HS-5 (cell line): ENCODE results near the gene ELF3.
"Not testable (repeated sequence)": the region's sequence is repeated elsewhere in the genome, so short reads cannot be mapped to it uniquely, and the experiment has no call there.

ENCODE experiments used
- DNase-seq: peaks from one replicate; pipeline ENCODE4 v3.0.0-alpha.2; 2012; ENCODE audit warnings: low read depth

ELF3 gene

DNA sequence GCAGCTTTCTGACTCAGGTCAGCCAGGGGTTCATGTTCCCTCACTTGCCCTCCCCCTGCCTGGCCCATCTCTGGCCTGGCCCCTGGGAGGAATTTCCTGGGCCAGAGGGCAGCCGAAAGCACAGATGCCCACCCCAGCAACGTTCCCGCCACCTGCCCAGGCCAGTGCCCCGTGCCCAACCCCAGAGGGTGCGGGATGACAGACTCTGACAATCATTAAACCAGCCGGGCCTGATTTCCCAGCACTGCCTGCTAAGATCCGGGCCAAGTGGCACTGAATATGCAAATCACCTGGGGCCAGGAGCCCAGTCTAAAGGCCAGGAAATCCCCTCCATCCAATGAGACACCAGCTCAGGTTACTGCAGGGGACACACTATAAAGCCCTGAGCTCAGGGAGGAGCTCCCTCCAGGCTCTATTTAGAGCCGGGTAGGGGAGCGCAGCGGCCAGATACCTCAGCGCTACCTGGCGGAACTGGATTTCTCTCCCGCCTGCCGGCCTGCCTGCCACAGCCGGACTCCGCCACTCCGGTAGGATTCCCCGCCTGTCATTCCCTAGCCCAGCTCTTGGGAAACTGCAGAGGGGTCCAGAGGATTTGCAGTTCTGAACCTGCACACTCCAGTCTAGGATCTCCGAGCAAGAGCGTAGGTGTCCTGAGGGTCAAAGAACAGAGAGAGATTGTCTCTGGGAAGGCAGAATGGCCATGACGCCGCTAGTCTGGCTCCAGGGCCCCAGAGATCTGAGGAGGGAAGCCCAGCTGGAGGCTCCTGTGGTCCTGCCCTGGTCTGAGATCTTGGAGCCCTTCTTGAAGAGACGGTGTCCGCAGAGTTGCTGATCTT is at the start of gene ELF3:
TSS of gene ELF3 (plus strand) at position 408 of the 836 bp plus-strand sequence. CDS start 550 bp downstream, outside the sequence.
- no peak for DNase-seq

DNA sequence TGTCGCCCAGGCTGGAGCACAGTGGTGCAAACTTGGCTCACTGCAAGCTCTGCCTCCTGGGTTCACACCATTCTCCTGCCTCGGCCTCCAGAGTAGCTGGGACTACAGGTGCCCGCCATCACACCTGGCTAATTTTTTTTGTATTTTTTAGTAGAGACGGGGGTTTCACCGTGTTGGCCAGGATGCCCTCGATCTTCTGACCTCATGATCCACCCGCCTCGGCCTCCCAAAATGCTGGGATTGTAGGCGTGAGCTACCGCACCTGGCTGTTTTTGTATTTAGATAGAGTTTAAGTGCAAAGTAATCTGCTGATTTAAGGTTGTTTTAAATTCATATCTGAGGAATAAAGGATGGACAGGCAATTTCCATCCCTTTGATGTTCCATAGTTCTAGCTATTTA is 48.0 kb upstream of the ELF3 start:
- not testable (repeated sequence) for DNase-seq

DNA sequence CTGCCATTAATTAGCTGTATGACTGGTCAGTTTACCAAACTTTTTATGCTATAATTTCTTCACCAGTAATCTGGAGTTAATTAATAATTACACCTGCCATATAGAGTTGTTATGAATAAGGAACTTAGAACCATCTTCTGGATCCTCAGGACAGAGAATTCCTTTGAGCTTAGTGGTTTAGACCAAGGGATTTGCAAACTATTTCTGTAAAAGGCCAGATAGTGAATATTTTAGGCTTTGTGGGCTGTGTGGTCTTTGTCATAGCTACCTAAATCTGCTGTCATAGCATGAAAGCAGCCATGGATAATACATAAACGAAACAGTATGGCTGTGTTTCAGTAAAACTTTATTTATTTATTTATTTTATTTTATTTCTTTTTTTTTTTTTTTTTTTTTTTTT is 46.1 kb upstream of the ELF3 start:
- DNase-seq: no peak

DNA sequence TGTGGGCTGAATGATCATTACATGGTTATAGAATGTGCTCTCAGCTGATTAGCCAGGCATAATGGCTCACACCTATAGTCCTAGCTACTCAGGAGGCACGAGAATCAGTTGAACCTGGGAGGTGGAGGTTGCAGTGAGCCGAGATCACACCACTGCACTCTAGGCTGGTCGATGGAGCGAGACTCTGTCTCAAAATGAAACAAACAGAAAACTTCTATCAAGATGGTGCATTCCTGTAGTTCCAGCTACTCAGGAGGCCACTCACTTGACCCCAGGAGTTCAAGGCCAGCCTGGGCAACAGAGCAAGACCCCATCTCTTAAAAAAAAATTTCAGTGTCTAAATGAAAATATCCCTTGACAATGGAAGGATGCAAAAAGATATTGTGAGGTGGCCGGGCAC is 44.2 kb upstream of the ELF3 start:
- no peak for DNase-seq

DNA sequence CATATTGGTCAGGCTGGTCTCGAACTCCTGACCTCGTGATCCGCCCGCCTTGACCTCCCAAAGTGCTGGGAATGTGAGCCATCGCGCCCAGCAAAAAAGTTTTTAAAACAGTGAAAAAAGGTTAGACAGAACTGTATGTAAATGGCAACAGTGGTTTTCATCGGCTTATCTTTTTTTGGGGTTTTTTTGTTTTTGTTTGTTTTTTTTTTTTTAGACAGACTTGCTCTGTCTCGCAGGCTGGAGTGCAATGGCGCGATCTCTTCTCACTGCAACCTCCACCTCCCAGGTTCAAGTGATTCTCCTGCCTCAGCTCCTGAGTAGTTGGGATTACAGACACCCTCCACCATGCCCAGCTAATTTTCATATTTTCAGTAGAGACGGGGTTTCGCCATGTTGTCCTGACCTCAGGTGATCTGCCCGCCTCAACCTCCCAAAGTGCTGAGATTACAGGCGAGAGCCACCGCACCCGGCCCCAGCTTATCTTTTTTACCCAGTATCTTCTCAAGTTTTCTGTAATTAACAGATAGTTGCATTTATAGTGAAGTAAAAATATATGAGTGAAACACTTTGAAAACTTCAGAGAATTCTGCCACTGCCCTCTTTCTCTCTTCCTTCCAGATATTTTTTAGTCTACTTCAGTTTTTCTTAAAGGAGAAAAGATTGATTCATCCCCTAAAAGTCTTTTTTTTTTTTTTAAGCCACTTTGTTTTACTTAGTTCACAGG is 42.0 kb upstream of the ELF3 start:
- DNase-seq: no peak

- no peak for DNase-seq
These were observed 39.8 kb upstream of the ELF3 start for GRCh38 chr1:201970334-201971159.

GRCh38 chr1:201982082-201982622 is 28.2 kb upstream of the ELF3 start:
- DNase-seq: no peak

- peak; percentile 56 for DNase-seq
These were observed 27.6 kb upstream of the ELF3 start, which contains the start of gene RNPEP for GRCh38 chr1:201982623-201983379. Gene RNPEP, plus strand, starts transcription at chr1:201982648. Its CDS starts 19 bp downstream, at chr1:201982667.

DNA sequence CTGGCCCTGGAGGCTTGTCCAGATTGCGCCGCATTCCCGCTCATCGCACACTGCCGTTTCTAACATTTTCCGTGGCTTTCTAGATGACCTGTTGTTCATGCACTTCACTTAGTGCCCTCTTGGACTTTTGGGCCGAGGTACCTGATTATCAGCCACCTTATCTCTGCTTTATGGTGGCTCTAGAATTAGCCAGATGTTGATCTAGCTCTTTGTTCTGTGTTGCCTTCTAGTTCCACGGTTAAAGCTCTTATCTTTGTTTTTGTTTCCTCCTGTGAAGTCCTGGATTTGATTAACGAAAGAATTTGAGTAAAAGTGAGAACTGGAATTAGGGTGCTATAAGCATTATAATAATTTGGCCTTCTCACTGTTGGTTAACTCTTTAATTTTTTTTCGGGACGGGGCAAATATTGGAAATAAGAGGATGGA is 27.0 kb upstream of the ELF3 start:
- DNase-seq: no peak

GRCh38 chr1:201984446-201984845 is 25.9 kb upstream of the ELF3 start:
- DNase-seq: no peak

DNA sequence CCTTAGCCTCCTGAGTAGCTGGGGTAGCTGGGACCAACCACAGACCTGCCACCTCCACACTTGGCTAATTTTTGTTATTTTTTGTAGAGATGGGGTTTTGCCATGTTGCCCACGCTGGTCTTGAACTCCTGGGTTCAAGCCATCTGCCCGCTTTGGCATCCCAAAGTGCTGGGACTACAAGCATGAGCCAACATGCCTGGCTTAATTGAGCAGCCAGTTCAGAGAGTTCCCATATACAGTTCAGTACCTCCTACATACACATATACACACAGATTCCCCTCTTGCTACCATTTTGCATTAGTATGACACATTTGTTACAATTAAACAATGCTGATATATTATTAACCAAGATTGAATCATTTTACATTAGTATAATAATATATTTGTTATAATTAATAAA is 25.0 kb upstream of the ELF3 start:
- DNase-seq: no peak

DNA sequence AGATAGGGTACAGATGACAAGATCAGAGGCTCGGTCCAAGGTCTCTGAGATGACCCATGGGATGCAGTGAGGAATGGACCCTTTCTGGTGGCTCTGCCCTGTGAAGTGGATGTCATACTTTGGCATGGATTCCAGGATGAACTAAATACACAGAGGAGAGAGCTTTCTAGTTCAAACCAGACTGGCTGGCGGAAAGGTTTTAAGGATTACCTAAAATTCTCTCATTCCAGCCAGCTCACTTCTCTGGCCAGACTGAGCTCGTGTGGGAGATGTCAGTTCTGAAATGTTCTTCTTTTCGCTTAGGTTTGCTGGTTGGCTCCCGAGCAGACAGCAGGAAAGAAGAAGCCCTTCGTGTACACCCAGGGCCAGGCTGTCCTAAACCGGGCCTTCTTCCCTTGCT is 21.8 kb upstream of the ELF3 start:
- DNase-seq: no peak

GRCh38 chr1:201989354-201990128 is 20.8 kb upstream of the ELF3 start:
- DNase-seq: no peak

DNA sequence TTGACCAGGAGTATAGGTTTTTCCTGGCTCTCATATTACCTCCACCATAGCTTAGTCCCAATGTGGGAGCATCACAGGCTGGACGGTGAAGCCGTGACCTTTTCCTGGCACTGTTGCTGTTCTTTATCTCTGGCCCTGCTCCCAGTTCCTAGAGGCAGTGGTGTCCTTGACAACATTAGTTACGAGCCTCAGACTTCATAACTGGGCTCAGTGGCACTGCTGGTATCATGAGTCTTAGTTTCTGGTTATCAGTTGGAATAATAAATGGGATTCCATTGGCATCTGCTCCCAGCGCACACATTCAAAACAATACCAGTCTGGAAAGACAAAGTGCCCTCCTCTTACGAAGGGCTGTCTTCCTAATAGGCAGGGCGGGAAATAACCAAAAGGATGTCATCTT is 20.0 kb upstream of the ELF3 start:
- no peak for DNase-seq

DNA sequence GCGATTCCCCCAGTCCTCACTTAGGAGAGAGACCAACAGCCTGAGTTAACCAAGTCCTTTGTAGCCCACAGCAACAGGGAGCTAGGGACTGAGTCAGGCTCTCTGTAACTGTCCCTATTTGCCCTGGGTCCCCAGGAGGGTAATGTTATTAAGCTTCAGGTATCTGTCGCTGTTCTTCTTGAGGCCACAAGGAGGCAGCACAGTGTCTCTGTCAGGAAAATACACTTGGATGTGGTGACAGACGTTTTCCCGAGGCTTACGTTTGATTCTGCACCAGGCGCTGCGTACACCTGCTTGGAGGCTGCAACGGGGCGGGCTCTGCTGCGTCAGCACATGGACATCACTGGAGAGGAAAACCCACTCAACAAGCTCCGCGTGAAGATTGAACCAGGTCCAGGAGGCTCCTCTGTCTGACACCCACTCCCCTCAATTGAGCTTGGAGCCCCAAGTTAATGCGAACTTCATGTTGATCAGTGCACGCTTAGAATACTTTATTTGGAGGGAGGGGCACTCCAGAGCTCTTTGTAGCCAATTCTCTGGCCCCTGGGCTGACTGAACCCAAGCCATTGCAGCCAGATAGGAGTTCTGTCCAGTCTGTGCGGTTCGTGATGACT is 10.7 kb upstream of the ELF3 start:
- DNase-seq: no peak

GRCh38 chr1:202002507-202002906 is 7.9 kb upstream of the ELF3 start:
- DNase-seq: no peak

DNA sequence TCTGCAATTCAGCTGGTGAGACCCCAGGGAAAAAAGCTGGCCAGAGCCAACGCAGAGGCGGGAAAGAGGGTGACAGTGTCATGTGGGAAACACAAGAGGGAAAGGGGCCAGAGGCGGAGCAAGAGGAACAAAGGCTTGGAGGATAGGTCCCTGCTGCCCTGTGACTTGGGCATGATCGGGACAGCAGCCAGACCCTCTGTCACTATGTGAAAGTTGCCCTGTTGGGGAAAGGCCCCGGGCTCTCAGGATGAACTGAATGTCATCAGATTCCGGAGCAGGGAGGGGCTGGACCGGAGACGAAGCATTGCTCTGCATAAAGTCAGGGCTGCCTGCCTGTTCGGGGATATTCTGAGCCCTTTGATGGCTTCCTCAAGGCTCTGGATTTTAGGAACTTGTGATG is 5.7 kb upstream of the ELF3 start:
- no peak for DNase-seq

DNA sequence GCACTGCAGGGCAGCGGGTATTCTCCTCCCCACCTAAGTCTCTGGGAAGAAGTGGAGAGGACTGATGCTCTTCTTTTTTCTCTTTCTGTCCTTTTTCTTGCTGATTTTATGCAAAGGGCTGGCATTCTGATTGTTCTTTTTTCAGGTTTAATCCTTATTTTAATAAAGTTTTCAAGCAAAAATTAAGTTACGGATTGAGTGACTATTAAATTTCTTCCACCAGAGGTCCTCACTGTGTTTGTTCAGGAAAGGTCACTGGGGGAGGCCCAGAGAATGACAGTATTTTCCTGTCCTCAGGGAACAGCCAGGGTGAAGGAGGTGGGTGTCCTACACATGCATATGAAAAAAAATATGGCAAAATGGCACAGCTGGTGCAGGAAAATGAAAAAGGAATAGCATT is 4.4 kb upstream of the ELF3 start:
- DNase-seq: no peak

DNA sequence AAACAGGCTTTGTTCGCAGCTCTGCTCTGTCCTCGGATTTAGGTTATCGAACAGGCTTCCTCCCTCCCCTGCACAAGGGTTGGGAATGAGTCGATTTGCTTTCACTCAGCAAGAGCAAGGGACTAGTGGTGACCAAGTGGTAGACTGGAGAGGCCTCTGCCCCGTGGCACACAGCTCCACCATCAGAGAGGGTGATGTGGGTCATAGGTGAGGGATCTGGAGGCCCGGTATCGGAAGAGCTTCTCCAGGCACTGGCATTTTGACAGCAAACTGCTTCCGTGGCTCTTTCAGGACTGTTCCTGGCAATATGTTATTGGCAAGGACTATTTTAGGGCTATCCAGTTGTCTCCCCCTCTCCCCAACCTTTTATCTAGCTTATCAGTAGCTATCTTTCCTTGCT is 3.1 kb upstream of the ELF3 start:
- DNase-seq: no peak

- DNase-seq: no peak
These were observed 2.4 kb upstream of the ELF3 start for GRCh38 chr1:202007805-202008489.
